Rectal smooth muscle tissue (tissue), 1 donor: ENCODE data around the gene VWA2.

Experiments used
- H3K27ac ChIP-seq: one replicate; pipeline ENCODE4 v1.7.0; 2013; ENCODE audit warnings: low read depth, low read length, inconsistent platforms
- H3K27me3 ChIP-seq: one replicate; pipeline ENCODE4 v1.7.0; 2013; ENCODE audit warnings: low read length; ENCODE audit not compliant: control insufficient read depth, insufficient read depth
- H3K36me3 ChIP-seq: one replicate; pipeline ENCODE4 v1.7.0; 2013; ENCODE audit warnings: low read length; ENCODE audit not compliant: control insufficient read depth, insufficient read depth
- H3K4me1 ChIP-seq: one replicate; pipeline ENCODE4 v1.7.0; 2013; ENCODE audit warnings: low read length; ENCODE audit not compliant: control insufficient read depth, insufficient read depth
- H3K4me3 ChIP-seq: one replicate; pipeline ENCODE4 v1.7.0; 2013; ENCODE audit warnings: low read length
- H3K9ac ChIP-seq: one replicate; pipeline ENCODE4 v1.7.0; 2013; ENCODE audit warnings: low read length

The VWA2 gene

GRCh38 chr10:114228156-114228555 is 10.9 kb upstream of the VWA2 start:
- Histone ChIP-seq H3K9ac (no peak overlapping the region), H3K27ac (no peak overlapping the region), H3K36me3 (no peaks in the 10 kb centered on the region), H3K27me3 (peaks cover 2% of the 10 kb centered on the region), H3K4me1 (no peaks in the 10 kb centered on the region), H3K4me3 (no peak overlapping the region)

GRCh38 chr10:114232561-114233176 is 6.4 kb upstream of the VWA2 start:
- Histone ChIP-seq H3K27ac (no peak overlapping the region), H3K27me3 (no peaks in the 10 kb centered on the region), H3K9ac (no peak overlapping the region), H3K4me3 (no peak overlapping the region), H3K36me3 (no peaks in the 10 kb centered on the region), H3K4me1 (no peaks in the 10 kb centered on the region)

GRCh38 chr10:114233482-114233881 is 5.6 kb upstream of the VWA2 start:
- H3K9ac ChIP-seq = no peak overlapping the region
- H3K27ac ChIP-seq = no peak overlapping the region
- no peaks in the 10 kb centered on the region for H3K36me3 ChIP-seq
- no peaks in the 10 kb centered on the region for H3K4me1 ChIP-seq
- H3K4me3 ChIP-seq = no peak overlapping the region
- no peaks in the 10 kb centered on the region for H3K27me3 ChIP-seq

- Histone ChIP-seq H3K27me3 (peaks cover 3% of the 10 kb centered on the region), H3K36me3 (no peaks in the 10 kb centered on the region), H3K4me3 (no peak overlapping the region), H3K9ac (no peak overlapping the region), H3K27ac (no peak overlapping the region), H3K4me1 (no peaks in the 10 kb centered on the region)
Observed at GRCh38 chr10:114234132-114234531, 4.9 kb upstream of the VWA2 start.

- Histone ChIP-seq H3K27me3 (peaks cover 20% of the 10 kb centered on the region), H3K4me3 (no peak overlapping the region), H3K36me3 (no peaks in the 10 kb centered on the region), H3K27ac (no peak overlapping the region), H3K4me1 (peaks cover 2% of the 10 kb centered on the region), H3K9ac (no peak overlapping the region)
Observed at GRCh38 chr10:114239994-114240345, 916 bp downstream of the VWA2 start.

GRCh38 chr10:114242235-114242634 is 3.2 kb downstream of the VWA2 start:
- Histone ChIP-seq H3K36me3 (no peaks in the 10 kb centered on the region), H3K27me3 (peaks cover 20% of the 10 kb centered on the region), H3K27ac (no peak overlapping the region), H3K4me3 (no peak overlapping the region), H3K4me1 (peaks cover 2% of the 10 kb centered on the region), H3K9ac (no peak overlapping the region)

GRCh38 chr10:114243661-114244060 is 4.6 kb downstream of the VWA2 start:
- Histone ChIP-seq H3K27me3 (peaks cover 20% of the 10 kb centered on the region), H3K27ac (no peak overlapping the region), H3K36me3 (no peaks in the 10 kb centered on the region), H3K4me3 (no peak overlapping the region), H3K9ac (no peak overlapping the region), H3K4me1 (peaks cover 2% of the 10 kb centered on the region)

GRCh38 chr10:114244126-114244525 is 5.1 kb downstream of the VWA2 start:
- Histone ChIP-seq H3K27ac (no peak overlapping the region), H3K36me3 (no peaks in the 10 kb centered on the region), H3K4me3 (no peak overlapping the region), H3K9ac (no peak overlapping the region), H3K4me1 (peaks cover 2% of the 10 kb centered on the region), H3K27me3 (peaks cover 17% of the 10 kb centered on the region)

- no peaks in the 10 kb centered on the region for H3K4me1 ChIP-seq
- H3K36me3 ChIP-seq = no peaks in the 10 kb centered on the region
- H3K27me3 ChIP-seq = peaks cover 10% of the 10 kb centered on the region
- H3K4me3 ChIP-seq = no peak overlapping the region
- H3K9ac ChIP-seq = no peak overlapping the region
- H3K27ac ChIP-seq = no peak overlapping the region
Observed at GRCh38 chr10:114245121-114245791, 6.2 kb downstream of the VWA2 start.

GRCh38 chr10:114246679-114247305 is 7.7 kb downstream of the VWA2 start:
- peaks cover 10% of the 10 kb centered on the region for H3K27me3 ChIP-seq
- H3K36me3 ChIP-seq = no peaks in the 10 kb centered on the region
- no peak overlapping the region for H3K27ac ChIP-seq
- no peaks in the 10 kb centered on the region for H3K4me1 ChIP-seq
- no peak overlapping the region for H3K4me3 ChIP-seq
- H3K9ac ChIP-seq = no peak overlapping the region

GRCh38 chr10:114250236-114250635 is 11.2 kb downstream of the VWA2 start:
- Histone ChIP-seq H3K4me3 (no peak overlapping the region), H3K27me3 (no peaks in the 10 kb centered on the region), H3K9ac (no peak overlapping the region), H3K36me3 (no peaks in the 10 kb centered on the region), H3K27ac (no peak overlapping the region), H3K4me1 (no peaks in the 10 kb centered on the region)

GRCh38 chr10:114250716-114251115 is 11.7 kb downstream of the VWA2 start:
- Histone ChIP-seq H3K27ac (no peak overlapping the region), H3K36me3 (no peaks in the 10 kb centered on the region), H3K27me3 (no peaks in the 10 kb centered on the region), H3K9ac (no peak overlapping the region), H3K4me1 (no peaks in the 10 kb centered on the region), H3K4me3 (no peak overlapping the region)

GRCh38 chr10:114252092-114252491 is 13.0 kb downstream of the VWA2 start:
- Histone ChIP-seq H3K9ac (no peak overlapping the region), H3K4me3 (no peak overlapping the region), H3K4me1 (no peaks in the 10 kb centered on the region), H3K27ac (no peak overlapping the region), H3K27me3 (no peaks in the 10 kb centered on the region), H3K36me3 (no peaks in the 10 kb centered on the region)
